ENCODE data around the gene SSPN.

SSPN gene

GRCh38 chr12:26187014-26187798, 8.2 kb upstream of the SSPN start:
- DNase-seq (ENCODE audit: low read depth in 2 of 2), result no peak

- DNase-seq (ENCODE audit: low read depth in 2 of 2), result peak; percentile 85 to 87
Observed at GRCh38 chr12:26188127-26188526, 7.2 kb upstream of the SSPN start.

GRCh38 chr12:26188641-26189040, 6.7 kb upstream of the SSPN start:
- DNase-seq (ENCODE audit: low read depth in 2 of 2), result no peak

- DNase-seq (ENCODE audit: low read depth in 2 of 2), result no peak
Observed at GRCh38 chr12:26192142-26192541, 3.2 kb upstream of the SSPN start.

GRCh38 chr12:26193539-26193938, 1.8 kb upstream of the SSPN start:
- DNase-seq (ENCODE audit: low read depth in 2 of 2), result no peak

GRCh38 chr12:26195641-26196420, 458 bp downstream of the SSPN start:
- DNase-seq (ENCODE audit: low read depth in 2 of 2), result no peak

GRCh38 chr12:26196421-26196716, 996 bp downstream of the SSPN start:
- DNase-seq (ENCODE audit: low read depth in 2 of 2), result no peak

GRCh38 chr12:26197832-26198231, 2.5 kb downstream of the SSPN start:
- no peak for DNase-seq (ENCODE audit: low read depth in 2 of 2)

GRCh38 chr12:26198742-26199141, 3.4 kb downstream of the SSPN start:
- DNase-seq (ENCODE audit: low read depth in 2 of 2), result peak; percentile 27 to 36

GRCh38 chr12:26203167-26203780, 7.9 kb downstream of the SSPN start:
- DNase-seq (ENCODE audit: low read depth in 2 of 2), result no peak

GRCh38 chr12:26204612-26205289, 9.4 kb downstream of the SSPN start:
- no peak for DNase-seq (ENCODE audit: low read depth in 2 of 2)

- DNase-seq (ENCODE audit: low read depth in 2 of 2), result no peak
Observed at GRCh38 chr12:26205298-26205697, 9.9 kb downstream of the SSPN start.

GRCh38 chr12:26205941-26206340, 10.6 kb downstream of the SSPN start:
- no peak for DNase-seq (ENCODE audit: low read depth in 2 of 2)

GRCh38 chr12:26211331-26211730, 16.0 kb downstream of the SSPN start:
- no peak for DNase-seq (ENCODE audit: low read depth in 2 of 2)

GRCh38 chr12:26212396-26212795, 17.0 kb downstream of the SSPN start:
- DNase-seq (ENCODE audit: low read depth in 2 of 2), result no peak

- DNase-seq (ENCODE audit: low read depth in 2 of 2), result no peak
Observed at GRCh38 chr12:26212988-26213387, 17.6 kb downstream of the SSPN start.

GRCh38 chr12:26214121-26214520, 18.7 kb downstream of the SSPN start:
- DNase-seq (ENCODE audit: low read depth in 2 of 2), result no peak

GRCh38 chr12:26219736-26220135, 24.4 kb downstream of the SSPN start:
- no peak for DNase-seq (ENCODE audit: low read depth in 2 of 2)

- no peak for DNase-seq (ENCODE audit: low read depth in 2 of 2)
Observed at GRCh38 chr12:26224657-26225056, 29.3 kb downstream of the SSPN start.

GRCh38 chr12:26226122-26226521, 30.7 kb downstream of the SSPN start:
- DNase-seq (ENCODE audit: low read depth in 2 of 2), result no peak

GRCh38 chr12:26226629-26227360, 31.4 kb downstream of the SSPN start:
- DNase-seq (ENCODE audit: low read depth in 2 of 2), result no peak

GRCh38 chr12:26227361-26227745, 32.0 kb downstream of the SSPN start:
- no peak for DNase-seq (ENCODE audit: low read depth in 2 of 2)
